ENCODE measurements around the gene MYCN.
"Not testable (repeated sequence)": the region's sequence is repeated elsewhere in the genome, so short reads cannot be mapped to it uniquely, and the experiment has no call there.

MYCN gene

DNA sequence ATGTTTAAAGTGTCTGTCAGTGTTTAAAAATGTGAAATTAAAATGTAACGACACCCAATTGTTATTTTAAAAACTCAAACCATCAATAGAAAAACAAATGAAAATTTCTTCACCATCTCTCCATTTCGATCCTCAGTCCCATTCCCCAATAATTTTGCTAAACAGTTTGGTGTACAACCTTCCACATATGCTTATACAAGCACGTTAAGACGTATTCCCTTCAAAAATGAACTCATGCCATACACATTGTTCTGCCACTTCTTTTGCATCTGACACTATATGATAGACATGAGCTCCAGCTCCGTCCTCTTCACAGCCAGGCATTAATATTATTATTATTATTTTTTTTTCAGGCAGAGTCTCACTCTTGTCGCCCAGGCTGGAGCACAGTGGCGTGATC lies 14.1 kb upstream of the MYCN start:
- H3F3A ChIP-seq (ENCODE audit: insufficient read depth, low read length) = no peaks in the 10 kb centered on the region
- H3K27me3 ChIP-seq (ENCODE audit: insufficient read depth, low read length) = no peaks in the 10 kb centered on the region
- H4K20me1 ChIP-seq (ENCODE audit: insufficient read depth, low read length) = no peaks in the 10 kb centered on the region
- H3K9ac ChIP-seq (ENCODE audit: low read length) = no peak overlapping the region
- H3K36me3 ChIP-seq (ENCODE audit: insufficient read depth, low read length) = no peaks in the 10 kb centered on the region
- H3K9me2 ChIP-seq (ENCODE audit: low read depth, low read length) = no peaks in the 10 kb centered on the region
- TF ChIP-seq, protein P1, sequence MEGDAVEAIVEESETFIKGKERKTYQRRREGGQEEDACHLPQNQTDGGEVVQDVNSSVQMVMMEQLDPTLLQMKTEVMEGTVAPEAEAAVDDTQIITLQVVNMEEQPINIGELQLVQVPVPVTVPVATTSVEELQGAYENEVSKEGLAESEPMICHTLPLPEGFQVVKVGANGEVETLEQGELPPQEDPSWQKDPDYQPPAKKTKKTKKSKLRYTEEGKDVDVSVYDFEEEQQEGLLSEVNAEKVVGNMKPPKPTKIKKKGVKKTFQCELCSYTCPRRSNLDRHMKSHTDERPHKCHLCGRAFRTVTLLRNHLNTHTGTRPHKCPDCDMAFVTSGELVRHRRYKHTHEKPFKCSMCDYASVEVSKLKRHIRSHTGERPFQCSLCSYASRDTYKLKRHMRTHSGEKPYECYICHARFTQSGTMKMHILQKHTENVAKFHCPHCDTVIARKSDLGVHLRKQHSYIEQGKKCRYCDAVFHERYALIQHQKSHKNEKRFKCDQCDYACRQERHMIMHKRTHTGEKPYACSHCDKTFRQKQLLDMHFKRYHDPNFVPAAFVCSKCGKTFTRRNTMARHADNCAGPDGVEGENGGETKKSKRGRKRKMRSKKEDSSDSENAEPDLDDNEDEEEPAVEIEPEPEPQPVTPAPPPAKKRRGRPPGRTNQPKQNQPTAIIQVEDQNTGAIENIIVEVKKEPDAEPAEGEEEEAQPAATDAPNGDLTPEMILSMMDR (IDR thresholded peaks at IDR 0.05; ENCODE audit: low read length) = no peak
- TF ChIP-seq EZH2 (IDR thresholded peaks at IDR 0.05; ENCODE audit: borderline replicate concordance, low read length) = no peak
- no peak overlapping the region for H3K27ac ChIP-seq (ENCODE audit: low read depth, low read length, poor library complexity, severe bottlenecking)
- H3K9me3 ChIP-seq (ENCODE audit: low read length) = no peaks in the 10 kb centered on the region
- no peak overlapping the region for H2AFZ ChIP-seq (ENCODE audit: low read length)
- H3K79me2 ChIP-seq (ENCODE audit: insufficient read depth, low read length) = no peaks in the 10 kb centered on the region
- H3K4me2 ChIP-seq (ENCODE audit: low read length) = no peak overlapping the region
- no peak overlapping the region for H3K4me3 ChIP-seq (ENCODE audit: low read depth, low read length, poor library complexity, severe bottlenecking)
- H3K4me1 ChIP-seq (ENCODE audit: insufficient read depth, low read length, severe bottlenecking) = no peaks in the 10 kb centered on the region

DNA sequence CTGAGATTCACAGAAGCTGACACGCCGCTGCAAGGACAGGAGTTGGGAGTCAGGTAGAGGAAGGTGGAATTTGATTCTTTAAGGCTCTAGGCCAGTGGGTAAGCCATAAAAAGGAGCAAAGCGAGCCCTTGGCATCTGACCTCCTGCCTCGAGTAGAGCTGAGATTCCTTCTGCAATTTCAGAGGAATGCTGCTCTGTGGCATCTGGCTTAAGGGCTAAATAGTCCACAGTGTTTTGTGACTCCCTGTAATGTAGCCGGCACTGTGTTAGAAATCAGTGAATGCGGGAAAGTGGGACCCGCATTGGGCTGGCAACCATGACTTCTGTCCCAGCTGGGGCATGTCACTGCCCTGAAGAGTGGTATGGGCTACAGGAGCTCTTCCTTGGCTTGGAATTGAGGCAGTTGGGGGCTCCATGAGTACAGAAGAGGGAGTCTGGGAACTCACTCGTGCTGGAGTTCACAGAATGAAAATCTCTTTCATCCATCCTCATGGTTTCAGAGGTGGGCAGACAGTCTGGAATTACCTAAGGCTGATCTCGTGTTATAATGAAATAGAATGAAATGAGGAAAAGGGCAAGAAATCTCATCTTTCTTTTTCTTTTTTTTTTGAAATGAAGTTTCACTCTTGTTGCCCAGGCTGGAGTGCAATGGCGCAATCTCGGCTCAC lies 12.7 kb upstream of the MYCN start:
- no peaks in the 10 kb centered on the region for H3K9me2 ChIP-seq (ENCODE audit: low read depth, low read length)
- no peaks in the 10 kb centered on the region for H3F3A ChIP-seq (ENCODE audit: insufficient read depth, low read length)
- no peaks in the 10 kb centered on the region for H3K9me3 ChIP-seq (ENCODE audit: low read length)
- no peak overlapping the region for H3K27ac ChIP-seq (ENCODE audit: low read depth, low read length, poor library complexity, severe bottlenecking)
- no peaks in the 10 kb centered on the region for H3K79me2 ChIP-seq (ENCODE audit: insufficient read depth, low read length)
- H3K4me2 ChIP-seq (ENCODE audit: low read length) = no peak overlapping the region
- no peak overlapping the region for H3K4me3 ChIP-seq (ENCODE audit: low read depth, low read length, poor library complexity, severe bottlenecking)
- no peaks in the 10 kb centered on the region for H3K27me3 ChIP-seq (ENCODE audit: insufficient read depth, low read length)
- no peaks in the 10 kb centered on the region for H4K20me1 ChIP-seq (ENCODE audit: insufficient read depth, low read length)
- no peak overlapping the region for H3K9ac ChIP-seq (ENCODE audit: low read length)
- H2AFZ ChIP-seq (ENCODE audit: low read length) = no peak overlapping the region
- TF ChIP-seq, protein P1 (IDR thresholded peaks at IDR 0.05; ENCODE audit: low read length) = no peak
- H3K4me1 ChIP-seq (ENCODE audit: insufficient read depth, low read length, severe bottlenecking) = no peaks in the 10 kb centered on the region
- no peaks in the 10 kb centered on the region for H3K36me3 ChIP-seq (ENCODE audit: insufficient read depth, low read length)

DNA sequence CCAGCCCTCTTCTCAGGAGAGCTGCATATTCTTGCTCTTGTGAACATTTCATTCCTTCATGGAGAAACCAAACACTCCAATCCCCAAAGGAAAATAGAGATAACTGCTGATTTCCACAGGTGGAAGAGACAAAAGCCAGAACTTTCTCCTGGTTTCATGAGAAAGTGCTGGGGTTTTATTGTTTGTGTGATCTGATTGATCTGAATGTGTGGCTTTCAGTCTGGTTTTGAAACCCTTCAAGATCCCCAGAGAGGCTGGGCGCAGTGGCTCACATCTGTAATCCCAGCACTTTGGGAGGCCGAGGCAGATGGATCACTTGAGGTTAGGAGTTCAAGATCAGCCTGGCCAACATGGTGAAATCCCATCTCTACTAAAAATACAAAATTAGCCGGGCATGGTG lies 11.3 kb upstream of the MYCN start:
- H3K27me3 ChIP-seq (ENCODE audit: insufficient read depth, low read length); H3K9me3 ChIP-seq (ENCODE audit: low read length); H3K4me1 ChIP-seq (ENCODE audit: insufficient read depth, low read length, severe bottlenecking); H3K36me3 ChIP-seq (ENCODE audit: insufficient read depth, low read length); H3K9ac ChIP-seq (ENCODE audit: low read length); H3K27ac ChIP-seq (ENCODE audit: low read depth, low read length, poor library complexity, severe bottlenecking); H2AFZ ChIP-seq (ENCODE audit: low read length); H4K20me1 ChIP-seq (ENCODE audit: insufficient read depth, low read length); H3K9me2 ChIP-seq (ENCODE audit: low read depth, low read length); H3K79me2 ChIP-seq (ENCODE audit: insufficient read depth, low read length); H3K4me2 ChIP-seq (ENCODE audit: low read length); H3F3A ChIP-seq (ENCODE audit: insufficient read depth, low read length); H3K4me3 ChIP-seq (ENCODE audit: low read depth, low read length, poor library complexity, severe bottlenecking): not testable (repeated sequence)

DNA sequence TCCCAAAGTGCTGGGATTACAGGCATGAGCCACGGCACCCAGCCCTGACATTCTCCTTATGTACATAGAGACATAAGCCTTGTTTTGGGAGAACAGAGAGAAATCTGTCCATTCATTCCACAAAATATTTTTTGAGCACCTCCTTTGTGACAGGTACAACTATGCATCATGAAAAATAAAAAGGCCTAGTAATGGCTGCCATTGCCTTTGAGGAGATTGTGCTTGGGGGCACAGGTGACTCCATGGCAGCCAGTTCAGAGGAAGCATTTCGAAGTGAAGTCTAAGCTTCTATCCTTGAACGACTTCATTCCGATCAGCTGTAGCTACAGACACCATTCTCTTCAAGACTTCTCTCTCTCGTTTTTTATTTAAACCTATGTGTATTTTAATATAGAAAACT lies 10.5 kb upstream of the MYCN start:
- Histone ChIP-seq H3K9me2 (ENCODE audit: low read depth, low read length) (no peaks in the 10 kb centered on the region), H4K20me1 (ENCODE audit: insufficient read depth, low read length) (no peaks in the 10 kb centered on the region), H3K79me2 (ENCODE audit: insufficient read depth, low read length) (no peaks in the 10 kb centered on the region), H3K4me1 (ENCODE audit: insufficient read depth, low read length, severe bottlenecking) (no peaks in the 10 kb centered on the region), H3K27me3 (ENCODE audit: insufficient read depth, low read length) (no peaks in the 10 kb centered on the region), H3K9ac (ENCODE audit: low read length) (no peak overlapping the region), H3F3A (ENCODE audit: insufficient read depth, low read length) (no peaks in the 10 kb centered on the region), H2AFZ (ENCODE audit: low read length) (no peak overlapping the region), H3K27ac (ENCODE audit: low read depth, low read length, poor library complexity, severe bottlenecking) (no peak overlapping the region), H3K36me3 (ENCODE audit: insufficient read depth, low read length) (no peaks in the 10 kb centered on the region), H3K9me3 (ENCODE audit: low read length) (no peaks in the 10 kb centered on the region), H3K4me2 (ENCODE audit: low read length) (no peak overlapping the region), H3K4me3 (ENCODE audit: low read depth, low read length, poor library complexity, severe bottlenecking) (no peak overlapping the region)
- TF ChIP-seq, protein P1 (IDR thresholded peaks at IDR 0.05; ENCODE audit: low read length) = no peak
- no peak for TF ChIP-seq EZH2 (IDR thresholded peaks at IDR 0.05; ENCODE audit: borderline replicate concordance, low read length)

All from OCI-LY1 (cell line).